Activated naive CD4-positive, alpha-beta T cell treated with anti-CD3 and anti-CD28 coated beads, Interleukin-2, amount 50 U/mL, for 24 hours (primary cell): ENCODE measurements around the gene KRTAP5-6.

Experiments
- H3K27ac Mint-ChIP-seq: one replicate; pipeline ENCODE4 v1.8.0; 2021; ENCODE audit warnings: mild to moderate bottlenecking, mixed read lengths
- H3K27me3 Mint-ChIP-seq: one replicate; pipeline ENCODE4 v1.8.0; 2021; ENCODE audit warnings: mixed read lengths
- H3K36me3 Mint-ChIP-seq: one replicate; pipeline ENCODE4 v1.8.0; 2021; ENCODE audit warnings: mixed read lengths
- H3K4me1 Mint-ChIP-seq: one replicate; pipeline ENCODE4 v1.8.0; 2021; ENCODE audit warnings: mixed read lengths
- H3K4me3 Mint-ChIP-seq: one replicate; pipeline ENCODE4 v1.8.0; 2021; ENCODE audit warnings: mild to moderate bottlenecking, mixed read lengths
- H3K9me3 Mint-ChIP-seq: one replicate; pipeline ENCODE4 v1.8.0; 2021; ENCODE audit warnings: mixed read lengths

Gene KRTAP5-6

GRCh38 chr11:1730059-1730629 is 33.1 kb downstream of the KRTAP5-6 start:
- H3K4me1 Mint-ChIP-seq: peaks cover 26% of the 10 kb centered on the region
- H3K27me3 Mint-ChIP-seq: peaks cover 15% of the 10 kb centered on the region
- no peak overlapping the region for H3K4me3 Mint-ChIP-seq
- no peaks in the 10 kb centered on the region for H3K9me3 Mint-ChIP-seq
- no peaks in the 10 kb centered on the region for H3K36me3 Mint-ChIP-seq
- no peak overlapping the region for H3K27ac Mint-ChIP-seq

- no peak overlapping the region for H3K4me3 Mint-ChIP-seq
- H3K27ac Mint-ChIP-seq: no peak overlapping the region
- H3K9me3 Mint-ChIP-seq: no peaks in the 10 kb centered on the region
- H3K27me3 Mint-ChIP-seq: peaks cover 18% of the 10 kb centered on the region
- peaks cover 26% of the 10 kb centered on the region for H3K4me1 Mint-ChIP-seq
- no peaks in the 10 kb centered on the region for H3K36me3 Mint-ChIP-seq
Measured at GRCh38 chr11:1731451-1732059, 34.6 kb downstream of the KRTAP5-6 start.

- Mint-ChIP-seq H3K4me1 (peaks cover 26% of the 10 kb centered on the region), H3K27me3 (peaks cover 16% of the 10 kb centered on the region), H3K27ac (no peak overlapping the region)
Measured at GRCh38 chr11:1732418-1733008, 35.5 kb downstream of the KRTAP5-6 start.

GRCh38 chr11:1733009-1733715 is 36.2 kb downstream of the KRTAP5-6 start:
- Mint-ChIP-seq H3K27ac (peak overlapping the region; percentile 46), H3K4me3 (no peak overlapping the region), H3K4me1 (peaks cover 21% of the 10 kb centered on the region), H3K36me3 (no peaks in the 10 kb centered on the region), H3K27me3 (peaks cover 12% of the 10 kb centered on the region), H3K9me3 (no peaks in the 10 kb centered on the region)

More at GRCh38 chr11:1732418-1733008, 35.5 kb downstream of the KRTAP5-6 start:
- H3K4me3 Mint-ChIP-seq: no peak overlapping the region
- no peaks in the 10 kb centered on the region for H3K9me3 Mint-ChIP-seq
- no peaks in the 10 kb centered on the region for H3K36me3 Mint-ChIP-seq

- H3K4me1 Mint-ChIP-seq: peaks cover 13% of the 10 kb centered on the region
- H3K4me3 Mint-ChIP-seq: no peak overlapping the region
- H3K27me3 Mint-ChIP-seq: peaks cover 10% of the 10 kb centered on the region
- H3K9me3 Mint-ChIP-seq: no peaks in the 10 kb centered on the region
- no peaks in the 10 kb centered on the region for H3K36me3 Mint-ChIP-seq
- peak overlapping the region; percentile 46 for H3K27ac Mint-ChIP-seq
Measured at GRCh38 chr11:1733716-1734640, 37.0 kb downstream of the KRTAP5-6 start.

- Mint-ChIP-seq H3K36me3 (no peaks in the 10 kb centered on the region), H3K4me3 (no peak overlapping the region), H3K9me3 (no peaks in the 10 kb centered on the region), H3K4me1 (peaks cover 11% of the 10 kb centered on the region), H3K27me3 (peaks cover 10% of the 10 kb centered on the region), H3K27ac (no peak overlapping the region)
Measured at GRCh38 chr11:1734641-1735081, 37.7 kb downstream of the KRTAP5-6 start.

- Mint-ChIP-seq H3K9me3 (no peaks in the 10 kb centered on the region), H3K4me3 (no peak overlapping the region), H3K36me3 (no peaks in the 10 kb centered on the region), H3K27me3 (peaks cover 8% of the 10 kb centered on the region), H3K4me1 (peaks cover 11% of the 10 kb centered on the region), H3K27ac (no peak overlapping the region)
Measured at GRCh38 chr11:1735271-1735670, 38.3 kb downstream of the KRTAP5-6 start.

- Mint-ChIP-seq H3K4me3 (no peak overlapping the region), H3K27ac (no peak overlapping the region), H3K9me3 (no peaks in the 10 kb centered on the region), H3K27me3 (peaks cover 8% of the 10 kb centered on the region), H3K4me1 (peaks cover 11% of the 10 kb centered on the region), H3K36me3 (no peaks in the 10 kb centered on the region)
Measured at GRCh38 chr11:1736447-1736992, 39.5 kb downstream of the KRTAP5-6 start.

- no peaks in the 10 kb centered on the region for H3K36me3 Mint-ChIP-seq
- H3K27ac Mint-ChIP-seq: no peak overlapping the region
- peaks cover 6% of the 10 kb centered on the region for H3K27me3 Mint-ChIP-seq
- H3K4me3 Mint-ChIP-seq: no peak overlapping the region
- H3K4me1 Mint-ChIP-seq: peaks cover 11% of the 10 kb centered on the region
- no peaks in the 10 kb centered on the region for H3K9me3 Mint-ChIP-seq
Measured at GRCh38 chr11:1737080-1737757, 40.2 kb downstream of the KRTAP5-6 start.

GRCh38 chr11:1738380-1738779 is 41.4 kb downstream of the KRTAP5-6 start:
- no peaks in the 10 kb centered on the region for H3K36me3 Mint-ChIP-seq
- peaks cover 5% of the 10 kb centered on the region for H3K27me3 Mint-ChIP-seq
- H3K27ac Mint-ChIP-seq: no peak overlapping the region
- no peaks in the 10 kb centered on the region for H3K9me3 Mint-ChIP-seq
- no peak overlapping the region for H3K4me3 Mint-ChIP-seq
- H3K4me1 Mint-ChIP-seq: peaks cover 10% of the 10 kb centered on the region

GRCh38 chr11:1739576-1739975 is 42.6 kb downstream of the KRTAP5-6 start:
- no peak overlapping the region for H3K27ac Mint-ChIP-seq
- H3K9me3 Mint-ChIP-seq: no peaks in the 10 kb centered on the region
- H3K36me3 Mint-ChIP-seq: no peaks in the 10 kb centered on the region
- H3K27me3 Mint-ChIP-seq: peaks cover 5% of the 10 kb centered on the region
- H3K4me3 Mint-ChIP-seq: no peak overlapping the region
- H3K4me1 Mint-ChIP-seq: no peaks in the 10 kb centered on the region

GRCh38 chr11:1740786-1741530 is 44.0 kb downstream of the KRTAP5-6 start:
- Mint-ChIP-seq H3K36me3 (no peaks in the 10 kb centered on the region), H3K9me3 (no peaks in the 10 kb centered on the region), H3K27me3 (peaks cover 5% of the 10 kb centered on the region), H3K27ac (no peak overlapping the region), H3K4me3 (no peak overlapping the region), H3K4me1 (no peaks in the 10 kb centered on the region)

- no peaks in the 10 kb centered on the region for H3K9me3 Mint-ChIP-seq
- H3K4me3 Mint-ChIP-seq: no peak overlapping the region
- H3K27me3 Mint-ChIP-seq: peaks cover under 1% of the 10 kb centered on the region
- no peaks in the 10 kb centered on the region for H3K4me1 Mint-ChIP-seq
- no peak overlapping the region for H3K27ac Mint-ChIP-seq
- no peaks in the 10 kb centered on the region for H3K36me3 Mint-ChIP-seq
Measured at GRCh38 chr11:1741741-1742140, 44.7 kb downstream of the KRTAP5-6 start.

GRCh38 chr11:1742371-1742770 is 45.4 kb downstream of the KRTAP5-6 start:
- H3K36me3 Mint-ChIP-seq: no peaks in the 10 kb centered on the region
- H3K9me3 Mint-ChIP-seq: no peaks in the 10 kb centered on the region
- no peaks in the 10 kb centered on the region for H3K4me1 Mint-ChIP-seq
- H3K27me3 Mint-ChIP-seq: no peaks in the 10 kb centered on the region
- no peak overlapping the region for H3K4me3 Mint-ChIP-seq
- no peak overlapping the region for H3K27ac Mint-ChIP-seq
